Stimulated activated CD4-positive, alpha-beta T cell treated with anti-CD3 and anti-CD28 coated beads, Interleukin-1b, Interleukin-23, amount 100 ng/mL, for 24 hours (primary cell): ENCODE measurements around the gene ZNF169.
"Not testable (repeated sequence)": the region's sequence is repeated elsewhere in the genome, so short reads cannot be mapped to it uniquely, and the experiment has no call there.

Experiments used
- DNase-seq, 4 experiments: peaks; one replicate each; pipeline ENCODE4 v3.0.0-alpha.2; 2020; ENCODE audit warnings: low read depth in 4 of 4, low spot score in 1 of 4

ZNF169 gene

GRCh38 chr9:94259077-94259862, at the start of gene ZNF169:
ZNF169 (plus strand) TSS chr9:94259298; CDS start chr9:94278813, 19,515 bp downstream.
- DNase-seq, result peak; percentile 75 to 89 (median 82)

DNA sequence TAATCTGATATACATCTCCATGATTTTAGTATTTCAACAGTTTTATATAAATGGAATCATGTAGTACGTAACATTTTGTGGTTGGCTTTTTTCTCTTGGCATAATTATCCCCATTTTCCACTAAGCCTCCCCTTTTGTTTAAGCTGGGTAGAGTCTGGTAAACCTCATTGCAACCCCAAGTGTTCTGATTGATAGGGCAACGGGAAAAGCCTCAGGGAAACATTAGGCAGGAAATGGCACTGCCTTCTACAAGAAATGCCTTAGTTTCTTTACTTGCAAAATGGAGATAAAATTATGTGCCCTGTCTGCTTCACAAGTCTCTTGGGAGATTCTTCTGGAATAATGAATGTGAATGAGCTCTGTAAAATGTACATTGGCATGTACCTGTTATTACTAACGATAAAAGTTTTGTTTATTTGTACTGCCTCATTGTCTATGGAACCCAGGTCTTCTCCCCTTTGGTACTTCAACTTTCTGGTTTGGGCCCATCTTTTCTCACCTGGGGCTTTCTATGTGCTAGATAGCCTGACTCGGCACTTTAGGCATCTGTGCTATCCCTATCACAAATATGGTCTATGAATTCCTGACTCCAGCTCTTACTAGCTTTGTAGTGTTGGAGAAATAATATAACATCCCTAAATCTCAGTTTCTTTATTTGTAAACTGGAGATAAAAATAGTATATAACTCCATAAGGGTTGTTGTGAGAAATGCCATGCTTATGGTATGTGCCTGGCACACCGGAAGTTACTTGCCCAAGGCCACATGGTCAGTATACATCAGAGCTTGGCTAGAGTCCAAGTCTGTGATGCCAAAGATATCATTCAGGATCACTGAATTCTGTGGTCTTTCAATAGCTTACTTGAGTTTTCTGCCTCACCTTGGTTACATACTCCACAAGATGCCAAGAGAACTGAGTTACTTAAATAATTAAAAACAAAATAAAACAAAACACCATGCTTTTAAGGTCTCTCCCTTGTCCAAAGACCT, 48.2 kb upstream of the ZNF169 start:
- no peak for DNase-seq

DNA sequence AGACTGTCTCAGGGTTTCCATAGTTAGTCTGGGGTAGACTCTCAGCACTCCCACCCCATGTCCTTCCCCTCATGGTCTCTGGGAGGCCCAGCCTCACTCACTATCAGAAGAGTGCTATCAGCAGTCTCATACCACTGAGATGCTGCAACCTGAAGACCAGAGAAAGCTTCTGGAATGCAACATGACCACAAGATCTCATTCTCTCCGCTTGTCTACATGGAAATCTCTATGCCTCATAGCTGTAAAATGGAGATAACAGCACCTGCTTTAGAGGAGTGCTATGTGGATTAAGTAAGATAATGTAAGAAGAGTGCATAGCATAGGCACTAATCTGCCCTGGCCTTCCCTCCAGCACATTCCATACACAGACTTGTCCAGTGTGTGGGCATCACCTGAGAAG, 47.0 kb upstream of the ZNF169 start:
- DNase-seq, result no peak

DNA sequence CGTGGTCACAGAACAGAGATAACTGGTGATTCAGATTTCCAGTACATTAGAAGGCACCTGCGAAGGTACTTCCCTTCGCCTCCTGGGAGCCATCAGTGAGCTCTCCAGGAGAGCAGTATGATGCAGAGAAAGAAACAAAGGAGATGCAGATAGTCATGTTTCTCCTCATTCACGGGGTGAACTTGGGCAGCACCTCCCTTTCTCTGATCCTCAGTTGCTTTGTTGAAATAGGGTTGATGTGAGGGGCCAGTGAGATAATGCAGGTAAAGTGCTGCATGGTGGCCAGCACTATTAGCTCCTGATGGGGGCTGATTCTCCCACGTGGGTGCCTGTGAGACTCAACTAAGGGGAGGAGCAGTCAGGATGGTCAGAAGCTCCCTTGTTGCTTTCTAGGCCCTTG, 46.6 kb upstream of the ZNF169 start:
- no peak for DNase-seq

DNA sequence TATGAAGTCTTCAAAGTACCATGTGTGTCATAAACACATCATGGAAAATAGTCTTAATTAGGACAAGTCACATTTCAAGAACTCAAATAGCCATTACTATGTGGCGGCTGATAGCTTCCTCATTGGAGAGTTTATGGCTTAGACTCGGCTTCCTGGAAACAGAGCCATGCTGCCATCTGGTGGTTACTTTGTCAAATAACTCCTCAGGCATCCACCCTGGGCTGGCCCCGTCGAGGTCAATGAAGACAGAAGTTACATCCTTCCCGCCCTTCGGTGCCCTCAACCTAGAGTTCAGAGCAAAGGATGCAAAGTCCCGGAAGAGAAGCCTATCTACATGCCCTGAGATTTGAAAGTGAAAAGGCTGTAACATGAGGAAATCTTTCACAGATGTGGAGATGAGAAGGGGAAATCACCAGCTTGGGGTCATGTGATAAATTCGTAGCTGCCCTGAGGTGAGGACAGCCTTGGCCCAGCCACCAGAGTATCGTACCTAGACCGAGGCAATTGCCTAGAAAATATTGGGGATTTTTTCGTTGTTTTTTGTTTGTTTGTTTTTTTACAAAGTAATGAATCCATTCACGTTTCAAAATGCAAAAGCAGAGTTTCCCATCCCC, 45.5 kb upstream of the ZNF169 start:
- DNase-seq, result peak; percentile 40 to 57 (median 52)

GRCh38 chr9:94222870-94223269, 36.2 kb upstream of the ZNF169 start:
- no peak for DNase-seq

- not testable (repeated sequence) for DNase-seq
These were observed 33.7 kb upstream of the ZNF169 start for GRCh38 chr9:94225413-94225812.

DNA sequence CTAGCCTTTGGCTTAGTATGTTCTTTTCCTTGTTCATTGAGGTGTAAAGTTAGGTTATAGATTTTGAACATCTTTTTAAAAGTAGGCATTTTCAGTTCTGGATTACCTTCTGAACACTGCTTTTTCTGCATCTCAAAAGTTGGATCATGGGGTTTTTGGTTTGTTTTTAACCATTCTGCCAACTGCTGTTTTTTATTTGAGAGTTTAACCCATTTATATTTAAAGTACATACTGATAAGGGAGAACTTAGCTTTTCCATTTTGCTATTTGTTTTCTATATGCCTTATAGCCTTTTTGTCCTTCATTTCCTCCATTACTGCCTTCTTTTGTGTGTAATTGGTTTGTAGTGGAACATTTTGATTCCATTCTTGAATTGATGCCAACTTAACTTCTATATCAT, 30.5 kb upstream of the ZNF169 start:
- no peak for DNase-seq

GRCh38 chr9:94232428-94232827, 26.7 kb upstream of the ZNF169 start:
- no peak for DNase-seq

DNA sequence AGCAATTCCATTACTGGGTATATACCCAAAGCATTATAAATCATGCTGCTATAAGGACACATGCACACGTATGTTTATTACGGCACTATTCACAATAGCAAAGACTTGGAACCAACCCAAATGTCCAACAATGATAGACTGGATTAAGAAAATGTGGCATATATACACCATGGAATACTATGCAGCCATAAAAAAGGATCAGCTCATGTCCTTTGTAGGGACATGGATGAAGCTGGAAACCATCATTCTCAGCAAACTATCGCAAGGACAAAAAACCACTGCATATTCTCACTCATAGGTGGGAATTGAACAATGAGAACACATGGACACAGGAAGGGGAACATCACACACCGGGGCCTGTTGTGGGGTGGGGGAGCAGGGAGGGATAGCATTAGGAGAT, 18.0 kb upstream of the ZNF169 start:
- not testable (repeated sequence) for DNase-seq

DNA sequence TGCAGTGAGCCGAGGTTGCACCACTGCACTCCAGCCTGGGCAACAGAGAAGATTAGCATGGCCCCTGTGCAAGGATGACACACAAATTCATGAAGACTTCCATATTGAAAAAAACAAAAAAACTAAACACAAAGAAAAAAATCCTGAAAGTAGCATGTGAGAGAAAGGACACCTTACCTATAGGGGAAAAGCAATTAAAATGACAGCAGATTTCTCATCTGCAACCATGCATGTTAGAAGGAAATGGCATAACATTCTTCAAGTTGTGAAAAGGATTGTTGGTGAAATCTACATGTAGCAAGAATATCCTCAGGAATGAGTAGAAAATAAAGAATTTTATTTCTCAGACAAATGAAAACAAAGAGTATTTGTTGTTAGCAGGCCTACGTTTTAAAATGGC, 13.4 kb upstream of the ZNF169 start:
- DNase-seq, result no peak

- no peak for DNase-seq
These were observed 8.6 kb upstream of the ZNF169 start for GRCh38 chr9:94250456-94250855.

- DNase-seq, result no peak
These were observed 3.1 kb upstream of the ZNF169 start for GRCh38 chr9:94256007-94256406.

DNA sequence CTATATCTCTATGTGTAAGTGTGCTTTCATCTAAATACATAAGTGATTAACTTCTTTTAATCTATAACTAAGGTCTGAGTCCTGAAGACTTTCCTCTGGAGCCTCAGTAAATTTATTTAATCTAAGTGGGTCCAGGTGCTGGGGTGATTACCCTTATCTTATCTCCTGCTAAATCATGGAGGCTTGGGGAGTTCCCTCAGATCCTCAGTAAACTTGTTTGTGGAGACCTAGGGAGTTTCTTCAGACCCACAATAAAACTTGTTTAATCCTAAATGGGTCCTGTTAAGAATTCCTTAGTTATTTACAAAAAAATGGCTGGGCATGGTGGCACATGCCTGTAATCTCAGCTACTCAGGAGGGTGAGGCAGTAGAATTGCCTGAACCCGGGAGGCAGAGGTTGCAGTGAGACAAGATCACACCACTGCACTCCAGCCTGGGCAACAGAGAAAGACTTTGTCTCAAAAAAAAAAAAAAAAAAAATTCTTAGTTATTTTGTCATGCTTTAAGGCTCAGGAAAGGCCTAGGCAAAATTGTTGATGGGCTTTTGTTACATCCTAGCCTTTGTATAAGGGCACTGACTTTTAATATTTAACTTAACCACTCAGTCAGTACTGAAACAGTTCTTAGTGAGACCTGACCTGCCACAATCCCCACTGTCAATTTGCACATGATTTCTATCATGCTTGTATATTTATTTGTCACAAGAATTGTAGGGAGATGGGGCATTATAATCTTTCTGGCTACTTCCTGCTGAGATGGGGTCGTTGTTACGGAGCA, 6.7 kb downstream of the ZNF169 start:
- DNase-seq, result not testable (repeated sequence)

DNA sequence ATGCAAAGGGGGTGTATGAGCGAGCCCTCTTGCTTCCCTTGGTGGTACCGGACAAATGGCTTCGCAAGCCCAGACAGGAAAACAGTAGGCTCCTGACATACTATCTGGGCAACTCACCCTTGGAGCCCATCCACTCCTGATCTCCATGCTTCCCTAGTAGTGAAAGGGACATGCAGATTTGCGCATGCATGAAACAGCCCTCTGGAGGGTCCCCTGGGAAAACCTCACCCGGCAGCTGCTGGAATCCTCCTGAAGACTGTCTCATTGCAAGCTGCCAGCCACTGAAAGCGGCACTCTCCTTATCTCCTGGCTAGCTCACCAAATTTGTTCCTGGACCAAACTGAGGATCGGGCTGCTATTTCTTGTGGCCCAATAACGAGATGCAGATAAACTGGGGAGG, 10.2 kb downstream of the ZNF169 start:
- DNase-seq, result no peak

DNA sequence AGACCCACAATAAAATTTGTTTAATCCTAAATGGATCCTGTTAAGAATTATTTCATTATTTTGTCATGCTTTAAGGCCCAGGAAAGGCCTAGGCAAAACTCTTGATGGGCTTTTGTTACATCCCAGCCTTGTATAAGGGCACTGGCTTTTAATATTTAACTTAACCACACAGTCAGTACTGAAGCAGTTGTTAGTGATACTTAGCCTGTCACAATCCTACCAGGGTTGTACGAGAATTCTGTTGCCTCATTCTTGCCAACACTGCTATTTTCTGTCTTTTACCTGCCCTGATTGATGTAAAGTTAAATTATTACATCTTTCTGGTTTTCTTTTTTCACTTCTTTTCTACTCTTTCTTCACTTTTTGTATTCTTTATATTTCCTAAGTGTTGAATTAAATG, 10.9 kb downstream of the ZNF169 start:
- DNase-seq, result no peak

- DNase-seq, result not testable (repeated sequence)
These were observed 17.9 kb downstream of the ZNF169 start for GRCh38 chr9:94277029-94277428.

GRCh38 chr9:94277885-94278536, 18.9 kb downstream of the ZNF169 start:
- no peak for DNase-seq

DNA sequence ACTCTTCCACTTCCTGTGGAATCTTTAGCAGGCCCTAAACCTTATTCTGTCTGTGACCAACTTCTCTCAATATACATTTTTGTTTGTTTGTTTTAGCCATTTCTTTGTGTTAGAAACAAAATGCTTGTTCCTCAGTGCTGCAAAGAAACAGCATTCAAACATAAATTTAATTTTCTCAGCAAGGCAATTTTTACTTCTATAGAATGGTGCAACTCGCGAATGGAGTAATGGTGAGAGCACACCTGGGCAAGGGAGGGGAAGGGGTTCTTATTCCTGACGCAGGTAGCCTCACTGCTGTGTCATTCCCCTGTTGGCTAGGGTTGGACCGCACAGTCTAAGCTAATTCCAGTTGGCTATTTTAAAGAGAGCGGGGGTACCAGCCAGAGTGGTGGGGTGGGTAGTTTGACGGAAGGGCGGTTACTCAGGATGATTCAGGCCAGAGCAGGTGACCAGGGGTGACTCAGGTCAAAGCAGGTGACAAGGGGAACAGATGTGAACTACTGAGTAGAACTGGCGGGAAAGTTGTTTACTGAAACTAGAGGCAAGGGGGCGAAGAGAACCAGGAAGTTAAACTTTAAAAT, 21.4 kb downstream of the ZNF169 start:
- no peak for DNase-seq

DNA sequence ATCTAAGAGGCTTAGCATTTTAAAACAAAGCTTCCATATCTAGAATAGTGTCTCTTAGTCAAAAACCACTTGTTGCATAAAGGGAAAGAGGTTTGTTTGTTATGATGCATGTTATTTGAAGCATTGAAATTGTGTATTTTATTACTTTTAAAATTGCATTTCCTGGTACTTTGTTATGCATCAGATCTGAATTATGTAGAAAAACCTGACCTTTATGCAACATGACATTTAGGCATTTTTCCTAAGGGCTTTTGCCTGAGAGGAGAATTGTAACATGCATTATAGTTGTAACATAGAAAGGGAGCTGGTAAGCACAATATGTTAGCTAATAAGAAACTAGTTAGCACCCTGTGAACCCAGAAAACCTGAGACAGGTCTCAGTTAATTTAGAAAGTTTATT, 22.0 kb downstream of the ZNF169 start:
- DNase-seq, result no peak
